Measurements from ENCODE around the gene MYCBP.

MYCBP gene

GRCh38 chr1:38889589-38889988 is 16.4 kb upstream of the MYCBP start:
- DNase-seq (ENCODE audit: low spot score), result no peak
- Mint-ChIP-seq H3K4me3 (no peak overlapping the region), H3K4me1 (ENCODE audit: low read depth) (no peaks in the 10 kb centered on the region), H3K9me3 (no peaks in the 10 kb centered on the region), H3K27ac (no peak overlapping the region), H3K27me3 (ENCODE audit: low read depth) (peaks cover 11% of the 10 kb centered on the region), H3K36me3 (ENCODE audit: low read depth) (no peaks in the 10 kb centered on the region)

GRCh38 chr1:38888423-38889333 is 15.5 kb upstream of the MYCBP start:
- Mint-ChIP-seq H3K27ac (no peak overlapping the region), H3K4me3 (no peak overlapping the region), H3K27me3 (ENCODE audit: low read depth) (peaks cover 11% of the 10 kb centered on the region), H3K4me1 (ENCODE audit: low read depth) (no peaks in the 10 kb centered on the region), H3K36me3 (ENCODE audit: low read depth) (no peaks in the 10 kb centered on the region), H3K9me3 (no peaks in the 10 kb centered on the region)
- DNase-seq (ENCODE audit: low spot score), result no peak

GRCh38 chr1:38885092-38885491 is 11.9 kb upstream of the MYCBP start:
- no peaks in the 10 kb centered on the region for H3K4me1 Mint-ChIP-seq (ENCODE audit: low read depth)
- no peaks in the 10 kb centered on the region for H3K9me3 Mint-ChIP-seq
- no peaks in the 10 kb centered on the region for H3K36me3 Mint-ChIP-seq (ENCODE audit: low read depth)
- no peak for DNase-seq (ENCODE audit: low spot score)
- no peak overlapping the region for H3K4me3 Mint-ChIP-seq
- no peak overlapping the region for H3K27ac Mint-ChIP-seq
- H3K27me3 Mint-ChIP-seq (ENCODE audit: low read depth), result peaks cover 11% of the 10 kb centered on the region

GRCh38 chr1:38881487-38881886 is 8.3 kb upstream of the MYCBP start, which contains the start of gene GJA9:
GJA9 (minus strand) TSS chr1:38881587; CDS start chr1:38876098, 5,489 bp downstream.
- H3K4me1 Mint-ChIP-seq (ENCODE audit: low read depth), result no peaks in the 10 kb centered on the region
- peaks cover 5% of the 10 kb centered on the region for H3K27me3 Mint-ChIP-seq (ENCODE audit: low read depth)
- no peak within 1 kb of the TSS for H3K4me3 Mint-ChIP-seq
- no peaks in the 10 kb centered on the region for H3K36me3 Mint-ChIP-seq (ENCODE audit: low read depth)
- no peak for DNase-seq (ENCODE audit: low spot score)
- no peak within 1 kb of the TSS for H3K27ac Mint-ChIP-seq
- no peaks in the 10 kb centered on the region for H3K9me3 Mint-ChIP-seq

GRCh38 chr1:38875811-38876210 is 2.7 kb upstream of the MYCBP start:
- Mint-ChIP-seq H3K36me3 (ENCODE audit: low read depth) (peaks cover 5% of the 10 kb centered on the region), H3K27me3 (ENCODE audit: low read depth) (no peaks in the 10 kb centered on the region), H3K4me1 (ENCODE audit: low read depth) (peaks cover 26% of the 10 kb centered on the region), H3K4me3 (no peak overlapping the region), H3K9me3 (no peaks in the 10 kb centered on the region), H3K27ac (no peak overlapping the region)
- DNase-seq (ENCODE audit: low spot score), result no peak

GRCh38 chr1:38872401-38873026 is 634 bp downstream of the MYCBP start:
- H3K27me3 Mint-ChIP-seq (ENCODE audit: low read depth), result no peaks in the 10 kb centered on the region
- peak; percentile 34 for DNase-seq (ENCODE audit: low spot score)
- peak overlapping the region; percentile 95 for H3K4me3 Mint-ChIP-seq
- H3K27ac Mint-ChIP-seq, result peak overlapping the region; percentile 55
- H3K36me3 Mint-ChIP-seq (ENCODE audit: low read depth), result peaks cover 15% of the 10 kb centered on the region
- H3K9me3 Mint-ChIP-seq, result no peaks in the 10 kb centered on the region
- H3K4me1 Mint-ChIP-seq (ENCODE audit: low read depth), result peaks cover 37% of the 10 kb centered on the region

- Mint-ChIP-seq H3K4me1 (ENCODE audit: low read depth) (peaks cover 39% of the 10 kb centered on the region), H3K36me3 (ENCODE audit: low read depth) (peaks cover 21% of the 10 kb centered on the region), H3K27me3 (ENCODE audit: low read depth) (no peaks in the 10 kb centered on the region), H3K4me3 (peak overlapping the region; percentile 43), H3K27ac (no peak overlapping the region), H3K9me3 (no peaks in the 10 kb centered on the region)
- DNase-seq (ENCODE audit: low spot score), result no peak
Measured at GRCh38 chr1:38870996-38871395, 2.2 kb downstream of the MYCBP start.

GRCh38 chr1:38867208-38867607 is 5.9 kb downstream of the MYCBP start:
- Mint-ChIP-seq H3K27ac (no peak overlapping the region), H3K36me3 (ENCODE audit: low read depth) (peaks cover 30% of the 10 kb centered on the region), H3K4me3 (no peak overlapping the region), H3K27me3 (ENCODE audit: low read depth) (no peaks in the 10 kb centered on the region), H3K9me3 (no peaks in the 10 kb centered on the region), H3K4me1 (ENCODE audit: low read depth) (peaks cover 30% of the 10 kb centered on the region)
- DNase-seq (ENCODE audit: low spot score), result no peak

GRCh38 chr1:38865112-38865715 is 7.9 kb downstream of the MYCBP start:
- Mint-ChIP-seq H3K4me1 (ENCODE audit: low read depth) (peaks cover 25% of the 10 kb centered on the region), H3K36me3 (ENCODE audit: low read depth) (peaks cover 25% of the 10 kb centered on the region), H3K27ac (no peak overlapping the region), H3K4me3 (no peak overlapping the region), H3K9me3 (no peaks in the 10 kb centered on the region), H3K27me3 (ENCODE audit: low read depth) (no peaks in the 10 kb centered on the region)
- no peak for DNase-seq (ENCODE audit: low spot score)

- no peak for DNase-seq (ENCODE audit: low spot score)
- Mint-ChIP-seq H3K27ac (peak overlapping the region; percentile 86), H3K4me3 (peak overlapping the region; percentile 98), H3K36me3 (ENCODE audit: low read depth) (peaks cover 20% of the 10 kb centered on the region), H3K9me3 (no peaks in the 10 kb centered on the region), H3K27me3 (ENCODE audit: low read depth) (no peaks in the 10 kb centered on the region), H3K4me1 (ENCODE audit: low read depth) (peaks cover 26% of the 10 kb centered on the region)
Measured at GRCh38 chr1:38860454-38860795, 12.7 kb downstream of the MYCBP start.

- H3K4me3 Mint-ChIP-seq, result peak within 1 kb of the TSS; percentile 98
- H3K4me1 Mint-ChIP-seq (ENCODE audit: low read depth), result peaks cover 28% of the 10 kb centered on the region
- peak; percentile 98 for DNase-seq (ENCODE audit: low spot score)
- no peaks in the 10 kb centered on the region for H3K9me3 Mint-ChIP-seq
- peaks cover 24% of the 10 kb centered on the region for H3K36me3 Mint-ChIP-seq (ENCODE audit: low read depth)
- peak within 1 kb of the TSS; percentile 86 for H3K27ac Mint-ChIP-seq
- H3K27me3 Mint-ChIP-seq (ENCODE audit: low read depth), result no peaks in the 10 kb centered on the region
Measured at GRCh38 chr1:38859561-38860453, 13.3 kb downstream of the MYCBP start, which contains the start of gene RRAGC. RRAGC (minus strand) TSS chr1:38859772; CDS start chr1:38859646, 126 bp downstream.

- peaks cover 28% of the 10 kb centered on the region for H3K4me1 Mint-ChIP-seq (ENCODE audit: low read depth)
Measured at GRCh38 chr1:38858833-38859560, 14.2 kb downstream of the MYCBP start.

GRCh38 chr1:38852780-38853179 is 20.4 kb downstream of the MYCBP start:
- Mint-ChIP-seq H3K36me3 (ENCODE audit: low read depth) (peaks cover 32% of the 10 kb centered on the region), H3K9me3 (no peaks in the 10 kb centered on the region), H3K4me1 (ENCODE audit: low read depth) (peaks cover 13% of the 10 kb centered on the region), H3K4me3 (no peak overlapping the region), H3K27me3 (ENCODE audit: low read depth) (no peaks in the 10 kb centered on the region), H3K27ac (no peak overlapping the region)
- DNase-seq (ENCODE audit: low spot score), result no peak

More at GRCh38 chr1:38858833-38859560, 14.2 kb downstream of the MYCBP start:
- peaks cover 24% of the 10 kb centered on the region for H3K36me3 Mint-ChIP-seq (ENCODE audit: low read depth)
- H3K27ac Mint-ChIP-seq, result peak overlapping the region; percentile 78
- peak overlapping the region; percentile 98 for H3K4me3 Mint-ChIP-seq
- H3K27me3 Mint-ChIP-seq (ENCODE audit: low read depth), result no peaks in the 10 kb centered on the region
- peak; percentile 54 for DNase-seq (ENCODE audit: low spot score)
- no peaks in the 10 kb centered on the region for H3K9me3 Mint-ChIP-seq
